ENCODE data around the gene RAPGEF4.
"Not testable (repeated sequence)": the region's sequence is repeated elsewhere in the genome, so short reads cannot be mapped to it uniquely, and the experiment has no call there.

RAPGEF4 gene

DNA sequence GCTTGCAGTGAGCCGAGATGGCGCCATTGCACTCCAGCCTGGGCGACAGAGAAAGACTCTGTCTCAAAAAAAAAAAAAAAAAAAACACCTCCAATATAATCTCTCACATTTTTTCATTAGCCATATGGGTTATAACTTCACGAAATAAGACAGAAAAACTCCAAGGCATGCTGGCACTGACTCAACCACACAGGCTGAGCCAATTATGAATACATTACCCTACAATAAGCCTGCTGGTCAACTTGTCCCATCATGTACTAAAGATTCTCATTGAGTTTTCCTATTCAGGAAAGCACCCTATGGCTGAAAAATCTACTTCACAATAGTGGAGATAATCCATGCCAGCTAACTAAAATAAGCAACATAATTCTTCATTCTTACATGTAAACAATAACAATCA is 327.2 kb downstream of the RAPGEF4 start:
- DNase-seq (ENCODE audit: low read depth in 2 of 2), result no peak

DNA sequence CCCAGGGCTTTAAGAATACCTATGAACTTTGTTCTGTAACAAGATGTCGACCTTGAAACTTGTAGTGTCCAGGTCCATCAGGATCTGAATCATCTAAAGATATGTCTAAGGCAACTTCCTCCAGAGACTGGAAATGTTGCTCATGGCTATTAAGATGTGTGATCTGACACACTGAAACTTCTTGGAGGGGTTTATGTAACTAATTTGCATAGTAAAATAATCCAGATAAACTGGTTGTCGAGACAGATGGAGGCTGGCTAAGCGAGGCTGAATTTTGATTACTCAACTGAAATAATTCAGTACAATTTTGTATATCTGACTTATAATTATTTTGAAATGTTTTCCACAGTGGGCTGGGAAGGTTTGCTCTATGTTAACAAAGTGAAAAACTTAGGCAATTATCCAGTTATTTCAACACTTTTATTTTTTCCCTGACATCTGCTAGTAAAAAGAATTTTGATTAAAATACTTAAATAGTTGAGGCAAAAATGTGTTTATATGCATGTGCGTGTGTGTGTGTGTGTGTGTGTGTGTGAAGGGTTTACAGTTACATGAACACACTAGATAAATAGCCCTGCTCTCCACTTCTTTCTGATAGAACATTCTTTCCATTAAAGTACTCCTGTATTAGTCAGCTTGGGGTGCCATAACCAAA is 328.6 kb downstream of the RAPGEF4 start:
- DNase-seq (ENCODE audit: low read depth in 2 of 2), result no peak

DNA sequence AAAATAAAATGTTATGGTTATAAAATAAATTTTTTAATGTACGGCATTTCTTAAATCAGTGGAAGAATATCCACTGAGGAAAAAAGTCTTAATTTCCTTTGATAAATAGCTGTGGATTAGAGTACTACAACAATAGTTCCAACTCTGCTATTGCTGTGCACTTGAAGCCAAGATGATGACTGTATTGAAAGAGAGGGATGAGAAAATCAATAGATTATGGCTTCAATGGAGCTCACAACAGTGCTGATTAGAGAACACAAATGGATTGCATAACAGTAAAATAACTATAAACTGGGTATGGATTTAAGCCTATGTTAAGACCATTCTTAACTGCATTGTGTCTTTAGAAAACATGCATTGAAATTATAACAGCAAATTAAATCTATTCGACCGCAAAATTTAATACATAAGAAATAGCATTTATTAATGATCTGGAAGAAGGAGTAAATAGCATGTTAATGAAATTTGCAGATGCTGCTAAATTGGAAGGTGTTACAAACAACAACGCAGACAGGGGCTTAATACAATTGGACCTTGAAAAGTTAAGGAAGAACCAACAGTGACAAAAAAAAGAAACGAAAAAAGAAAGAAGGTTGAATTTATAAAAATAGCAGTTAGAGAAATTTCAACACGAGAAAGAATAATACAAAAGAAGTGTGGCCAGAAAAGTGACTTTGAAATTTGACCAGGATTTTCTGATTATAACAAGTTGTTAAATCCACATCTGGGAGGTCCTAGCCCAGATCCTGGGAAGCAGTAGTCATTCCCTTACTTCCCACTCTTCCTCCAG is 331.4 kb downstream of the RAPGEF4 start:
- no peak for DNase-seq (ENCODE audit: low read depth in 2 of 2)

DNA sequence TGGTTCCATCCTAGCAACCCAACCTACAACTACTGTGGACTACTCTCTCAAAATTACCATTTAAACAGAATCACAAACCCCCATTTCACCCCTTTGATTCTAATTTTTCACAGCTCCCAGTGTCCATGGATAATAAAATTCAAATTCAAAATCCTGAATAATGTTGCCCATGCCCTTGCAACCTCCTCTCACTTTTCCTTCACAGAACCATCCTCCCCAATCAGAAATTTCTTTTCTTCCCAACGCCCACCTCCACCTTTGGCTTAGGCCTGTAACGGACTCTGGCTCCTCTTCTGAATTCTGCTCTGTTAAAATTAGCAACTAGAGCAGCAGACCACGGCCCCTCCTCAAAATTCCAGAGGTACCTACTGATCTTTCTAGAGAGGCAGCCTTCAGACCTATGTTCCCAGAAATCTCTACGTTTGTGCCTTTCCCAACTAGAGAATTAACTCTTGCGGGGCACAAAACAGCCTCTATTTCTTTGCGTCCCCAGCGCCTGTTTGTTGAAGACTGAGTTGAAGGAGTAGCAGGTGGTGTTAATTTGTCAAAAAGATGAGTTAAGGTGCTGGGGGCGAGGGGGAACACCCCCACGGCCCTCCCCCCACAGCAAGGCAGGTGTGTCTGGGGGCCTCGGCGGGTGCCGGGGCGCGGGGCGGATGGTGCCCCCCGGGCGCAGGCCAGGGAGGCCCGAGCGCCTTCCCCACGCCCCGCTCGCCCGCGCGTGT is 339.6 kb downstream of the RAPGEF4 start:
- DNase-seq (ENCODE audit: low read depth in 2 of 2), result no peak

DNA sequence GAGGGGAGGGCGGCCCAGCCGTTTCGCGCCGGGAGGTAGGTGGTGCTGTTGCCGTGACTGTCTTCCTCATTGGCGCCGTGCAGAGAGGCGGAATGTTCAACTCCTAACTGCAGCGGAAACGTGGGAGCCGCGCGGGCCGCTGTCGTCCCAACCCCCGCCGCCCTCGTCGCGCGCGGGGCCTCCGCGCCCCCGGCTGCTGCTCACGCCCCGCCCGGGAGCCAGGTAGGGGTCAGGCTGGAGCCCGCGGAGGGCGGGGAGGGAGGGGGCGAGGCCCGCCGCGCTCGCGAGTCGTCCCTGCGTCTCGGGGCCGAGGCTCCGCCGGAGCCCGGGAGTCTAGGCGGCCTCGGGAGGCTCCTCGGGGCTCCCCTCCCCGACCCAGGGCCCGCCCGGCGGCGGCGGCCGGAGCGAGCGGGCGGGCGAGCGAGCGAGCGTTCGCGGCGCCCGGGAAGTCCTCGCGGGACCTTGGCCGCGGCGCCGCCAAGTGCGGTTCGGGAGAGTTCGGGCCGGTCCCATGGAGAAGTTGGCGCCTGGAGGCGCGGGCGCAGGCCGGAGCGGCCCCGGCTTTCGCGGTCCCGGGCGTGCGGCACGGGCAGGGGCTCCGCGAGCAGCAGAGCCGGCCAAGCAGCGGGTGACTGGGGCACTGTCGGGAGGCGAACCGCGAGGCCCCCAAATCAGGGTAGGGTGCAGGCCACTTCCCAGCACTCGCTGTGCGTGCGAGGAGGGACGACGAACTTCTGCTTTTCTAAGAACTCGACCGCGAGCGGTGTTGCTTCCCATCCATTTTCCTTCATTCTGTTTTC is 340.3 kb downstream of the RAPGEF4 start, which contains the start of gene MAP3K20:
Gene MAP3K20 (plus strand): TSS at position 66 of the 800 bp plus-strand sequence. CDS start 15,186 bp downstream, outside the sequence.
- DNase-seq (ENCODE audit: low read depth in 2 of 2), result peak; percentile 11 to 17

DNA sequence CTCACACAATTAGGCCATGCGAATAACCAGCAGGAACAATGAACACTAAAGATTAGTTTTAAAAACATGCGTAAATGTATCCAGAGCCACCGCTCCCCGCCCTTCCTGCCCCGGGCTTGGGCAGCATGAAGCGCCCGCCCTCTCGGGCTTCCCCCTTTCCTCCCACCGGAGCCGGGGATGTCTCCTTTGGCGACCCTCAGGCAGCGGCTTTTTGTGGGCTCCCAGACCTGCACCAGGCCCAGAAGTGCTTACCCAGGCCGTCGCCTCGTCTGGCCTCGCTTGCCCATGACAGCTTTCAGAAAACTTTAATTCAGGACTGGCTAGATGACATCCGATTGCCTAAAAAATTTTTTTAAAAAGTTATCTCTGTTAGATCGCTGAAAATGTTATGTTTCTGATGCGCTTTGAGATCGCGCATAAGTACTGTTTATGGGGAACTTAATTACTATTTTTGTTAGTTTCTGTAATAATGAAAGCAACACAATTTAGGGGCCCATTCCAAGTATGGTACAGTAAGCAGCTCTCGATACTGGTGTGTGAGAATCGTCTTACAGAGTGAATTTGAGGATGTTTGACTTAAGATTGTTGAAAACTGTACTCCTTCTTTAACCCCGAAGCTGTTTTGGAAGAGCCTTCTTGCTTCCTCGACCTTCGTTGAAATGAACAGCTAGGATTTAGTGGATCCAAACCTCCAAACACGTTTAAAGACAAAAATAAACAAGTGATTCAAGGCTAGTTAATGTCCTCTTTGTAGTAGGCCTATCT is 341.1 kb downstream of the RAPGEF4 start:
- DNase-seq (ENCODE audit: low read depth in 2 of 2), result peak in 1 of 2 donors; percentile 2

DNA sequence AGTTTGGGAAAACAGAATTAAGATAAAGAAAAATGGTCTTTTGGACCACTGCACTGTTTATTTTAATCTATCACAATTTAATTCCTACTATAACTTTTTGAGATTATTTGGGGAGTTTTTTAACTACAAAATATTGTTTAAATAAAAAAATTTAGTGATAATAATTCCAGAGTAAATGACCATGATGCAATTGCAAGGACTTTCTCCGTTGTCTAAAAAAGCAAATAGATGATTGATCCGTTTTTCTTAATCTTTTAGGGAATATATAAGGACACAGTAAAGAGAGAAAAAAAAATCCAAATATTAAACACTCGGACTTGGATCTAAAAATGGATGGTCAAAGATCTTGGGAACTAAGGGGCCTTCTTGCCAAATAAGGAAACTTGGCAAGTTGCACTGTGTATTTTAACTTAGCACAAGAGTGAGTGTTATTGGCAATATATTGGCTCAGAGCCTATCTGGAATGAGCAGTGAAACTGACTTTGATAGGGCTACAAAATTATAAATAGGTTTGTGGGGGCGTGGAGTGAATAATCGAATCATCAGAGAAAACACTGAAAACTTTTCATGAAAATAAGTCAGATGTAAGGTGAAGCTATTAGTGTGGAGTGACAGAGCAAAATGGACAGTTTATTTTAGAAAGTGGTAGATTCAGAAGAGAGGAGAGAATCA is 342.0 kb downstream of the RAPGEF4 start:
- no peak for DNase-seq (ENCODE audit: low read depth in 2 of 2)

DNA sequence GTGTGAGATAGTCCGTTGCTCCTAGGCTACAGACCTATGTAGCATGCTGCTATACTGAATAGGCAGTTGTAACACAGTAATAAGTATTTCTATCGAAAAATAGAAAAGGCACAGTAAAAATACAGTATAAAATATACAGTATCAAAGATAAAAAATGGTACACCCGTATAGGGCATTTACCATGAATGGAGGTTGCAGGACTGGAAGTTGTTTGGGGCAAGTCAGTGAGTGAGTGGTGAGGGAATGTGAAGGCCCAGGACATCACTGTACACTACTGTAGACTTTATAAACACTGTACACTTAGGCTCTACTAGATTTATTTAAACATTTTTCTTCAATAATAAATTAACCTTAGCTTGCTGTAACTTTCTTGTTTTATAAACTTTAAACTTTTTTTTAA is 343.5 kb downstream of the RAPGEF4 start:
- DNase-seq (ENCODE audit: low read depth in 2 of 2), result no peak

DNA sequence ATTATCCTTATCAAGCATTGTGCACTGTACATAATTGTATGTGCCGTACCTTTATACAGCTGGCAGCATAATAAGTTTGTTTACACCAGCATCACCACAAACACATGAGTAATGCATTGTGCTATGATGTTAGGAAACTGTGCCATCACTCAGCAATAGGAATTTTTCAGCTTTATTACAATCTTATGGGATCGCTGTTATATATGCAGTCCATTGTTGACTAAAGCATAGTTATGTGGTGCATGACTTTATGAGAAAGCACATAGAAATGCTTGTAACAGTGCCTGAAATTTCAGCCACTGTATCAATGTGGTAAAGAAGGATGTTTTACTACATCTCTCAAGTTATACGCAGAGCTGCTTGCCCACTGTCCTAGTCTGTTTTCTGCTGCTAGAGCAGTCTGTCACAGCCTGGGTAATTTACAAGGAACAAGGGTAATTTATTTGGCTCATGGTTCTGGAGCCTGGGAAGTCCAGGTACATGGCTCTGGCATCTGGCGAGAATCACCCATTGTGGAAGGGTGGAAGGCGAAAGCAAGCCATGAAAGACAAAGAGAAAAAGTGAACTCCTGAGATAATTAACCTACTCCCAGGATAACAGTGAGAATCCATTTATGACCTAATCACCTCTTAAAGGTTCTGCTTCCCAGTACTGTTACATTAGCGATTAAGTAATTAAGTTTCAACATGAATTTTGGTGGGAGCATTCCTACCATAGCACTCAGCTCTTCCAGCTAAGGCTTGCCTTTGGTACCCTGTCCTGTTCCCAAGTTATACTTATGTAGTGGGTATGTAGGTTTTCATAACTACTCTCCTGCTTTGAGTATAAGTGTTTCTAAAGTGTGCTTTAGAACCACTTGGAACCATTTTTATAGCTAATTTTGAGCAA is 344.6 kb downstream of the RAPGEF4 start:
- DNase-seq (ENCODE audit: low read depth in 2 of 2), result no peak

DNA sequence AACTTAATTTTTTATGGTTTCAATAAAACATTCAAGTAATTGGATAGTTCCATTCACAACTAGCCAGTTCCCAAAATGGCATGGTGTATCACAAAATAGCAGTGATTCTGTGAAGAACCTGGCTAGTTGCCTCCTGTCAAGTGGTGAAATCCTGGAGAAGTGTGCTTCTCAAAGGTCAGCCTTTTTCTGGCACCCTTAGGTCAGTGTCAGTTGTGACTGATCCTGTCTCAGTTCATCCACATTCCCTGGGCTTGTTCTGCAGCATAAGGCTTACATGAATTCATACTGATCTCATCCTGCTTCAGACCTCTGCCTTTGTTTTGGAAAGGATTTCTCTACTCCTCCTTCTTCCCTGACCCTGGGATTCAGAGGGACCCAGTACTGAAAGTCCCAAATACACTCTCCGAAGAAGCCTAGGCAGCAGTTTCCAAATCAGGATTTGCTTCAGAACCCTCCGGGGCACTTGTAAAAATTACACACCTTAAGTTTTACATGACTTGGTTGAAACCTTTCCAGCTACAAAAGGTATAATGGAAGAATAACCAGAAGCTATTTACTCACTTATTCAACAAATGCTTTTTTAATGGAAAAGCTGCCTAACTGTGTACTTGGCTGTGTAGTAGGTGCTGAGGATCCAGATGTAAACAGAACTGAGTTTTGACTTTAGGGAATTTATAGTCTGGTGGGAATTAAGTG is 351.0 kb downstream of the RAPGEF4 start:
- DNase-seq (ENCODE audit: low read depth in 2 of 2), result no peak

DNA sequence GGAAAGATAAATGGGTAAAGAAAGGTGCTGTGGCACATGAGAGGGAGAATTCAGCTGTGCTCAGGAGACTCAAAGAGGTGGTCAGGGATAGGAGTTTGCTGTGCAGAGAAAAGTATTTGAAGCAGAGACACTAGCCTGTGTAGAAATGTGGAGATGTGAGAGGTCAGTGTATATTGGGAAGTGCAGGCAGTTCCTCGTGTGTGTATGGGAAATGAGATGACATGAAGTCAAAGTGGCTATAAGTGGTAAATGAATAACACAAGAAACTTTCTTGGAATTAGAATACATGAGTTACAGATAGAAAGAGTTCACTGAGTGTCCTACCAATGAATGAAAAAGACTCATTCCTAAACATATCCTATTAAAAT is 351.6 kb downstream of the RAPGEF4 start:
- DNase-seq (ENCODE audit: low read depth in 2 of 2), result no peak

DNA sequence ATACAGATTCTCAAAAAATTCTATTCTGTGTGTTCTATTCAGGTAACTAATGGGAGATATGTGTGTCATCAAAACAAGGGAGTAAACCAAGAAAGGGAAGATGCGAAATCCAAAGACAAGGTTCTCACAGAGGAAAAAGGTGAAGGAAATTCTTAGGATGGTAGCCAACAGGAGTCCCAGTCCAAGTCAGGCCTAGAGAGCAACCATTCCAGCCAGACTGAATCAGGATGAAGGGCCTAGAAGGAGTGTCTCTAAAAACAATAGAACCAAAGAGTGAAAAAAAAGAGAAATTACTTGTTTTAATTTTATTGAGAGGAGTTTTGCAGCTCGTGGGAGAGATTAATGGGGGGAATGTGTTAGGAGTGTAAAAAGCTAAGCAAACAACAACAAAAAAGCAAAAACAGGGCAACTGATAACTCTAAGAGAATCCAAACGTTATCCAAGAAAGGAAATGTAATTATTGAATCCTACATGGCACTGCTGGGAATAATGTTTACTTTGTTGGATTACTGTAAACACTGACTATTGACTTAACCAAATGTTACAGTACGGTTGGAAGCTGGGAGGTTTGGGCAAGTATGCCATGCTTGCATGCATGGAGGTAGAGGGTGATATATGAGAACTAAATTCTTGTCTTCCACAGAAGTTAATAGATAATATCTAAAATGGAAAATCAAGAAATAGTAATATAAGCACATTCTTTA is 352.3 kb downstream of the RAPGEF4 start:
- no peak for DNase-seq (ENCODE audit: low read depth in 2 of 2)

DNA sequence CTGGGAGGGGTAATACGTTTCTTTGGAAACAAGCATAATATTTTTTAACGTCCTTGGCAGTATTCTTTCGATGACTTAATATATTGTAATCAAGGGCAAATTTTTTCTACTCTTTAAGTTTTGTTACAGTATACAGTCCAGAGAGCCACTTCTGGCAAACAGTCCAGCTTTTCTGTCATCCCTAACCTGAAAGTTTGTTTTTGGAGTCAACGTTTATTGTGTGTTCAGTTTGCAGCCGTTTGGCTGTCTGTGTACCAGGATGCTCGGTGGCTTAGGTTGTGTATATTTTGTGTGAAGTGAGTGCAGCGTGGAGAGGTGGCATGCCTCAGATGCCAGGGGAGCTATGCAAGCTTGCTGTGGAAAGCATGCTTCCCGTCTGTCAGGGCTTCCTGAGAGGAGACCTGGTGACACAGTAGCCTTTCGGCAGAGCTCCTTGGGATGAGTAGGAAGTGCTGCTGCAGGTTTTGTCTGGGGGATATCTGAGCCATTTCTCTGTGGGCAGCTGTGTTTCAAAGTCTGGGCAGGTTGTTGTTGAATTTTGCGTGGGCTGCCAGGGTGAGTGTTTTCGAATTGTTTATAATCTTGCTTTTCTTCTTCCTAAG is 354.7 kb downstream of the RAPGEF4 start:
- DNase-seq (ENCODE audit: low read depth in 2 of 2), result no peak

DNA sequence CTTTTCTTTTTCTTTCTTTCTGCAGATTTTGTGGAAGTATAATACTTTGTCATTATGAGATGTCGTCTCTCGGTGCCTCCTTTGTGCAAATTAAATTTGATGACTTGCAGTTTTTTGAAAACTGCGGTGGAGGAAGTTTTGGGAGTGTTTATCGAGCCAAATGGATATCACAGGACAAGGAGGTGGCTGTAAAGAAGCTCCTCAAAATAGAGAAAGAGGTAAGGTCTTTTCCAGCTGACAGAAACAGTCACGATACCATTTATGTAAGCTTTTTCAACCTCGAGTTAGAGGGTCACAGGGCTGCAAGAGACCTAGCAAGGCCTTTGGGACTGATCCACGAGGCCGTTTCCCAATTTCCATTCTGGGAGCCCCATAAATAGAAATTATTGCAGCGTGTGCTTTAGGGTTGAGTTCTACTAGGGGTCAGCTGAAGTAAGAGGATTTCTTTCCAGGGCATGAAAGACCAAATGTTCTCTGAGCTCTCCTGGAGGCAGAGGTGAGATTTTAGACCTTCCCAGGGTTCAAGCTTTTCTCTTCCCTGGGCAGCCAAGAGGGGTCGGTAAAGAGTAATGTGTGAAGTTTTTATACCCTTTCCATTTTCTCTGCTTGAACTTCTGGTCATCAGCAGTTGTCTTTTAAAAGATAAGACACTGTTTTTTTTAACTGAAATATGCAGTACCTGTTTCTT is 355.5 kb downstream of the RAPGEF4 start:
- DNase-seq (ENCODE audit: low read depth in 2 of 2), result no peak

DNA sequence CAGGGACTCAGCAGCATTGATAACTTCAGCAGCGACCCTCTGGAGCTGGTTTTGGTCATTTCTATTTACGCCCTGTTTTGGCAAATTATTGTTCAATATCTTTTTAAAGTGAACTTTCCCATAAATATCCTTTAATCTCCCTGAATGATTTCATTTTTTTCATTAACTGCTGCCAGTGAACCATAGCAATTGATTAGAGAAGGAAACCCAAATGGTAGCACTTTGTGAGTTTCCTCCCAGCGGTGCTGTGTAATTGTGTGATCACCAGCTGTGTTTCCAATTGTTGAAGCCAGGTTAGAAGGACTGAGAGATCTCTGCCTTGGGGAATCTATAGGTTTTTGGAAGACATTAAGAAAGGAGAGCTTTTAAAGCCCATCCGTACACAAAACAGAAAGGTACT is 356.3 kb downstream of the RAPGEF4 start:
- no peak for DNase-seq (ENCODE audit: low read depth in 2 of 2)

DNA sequence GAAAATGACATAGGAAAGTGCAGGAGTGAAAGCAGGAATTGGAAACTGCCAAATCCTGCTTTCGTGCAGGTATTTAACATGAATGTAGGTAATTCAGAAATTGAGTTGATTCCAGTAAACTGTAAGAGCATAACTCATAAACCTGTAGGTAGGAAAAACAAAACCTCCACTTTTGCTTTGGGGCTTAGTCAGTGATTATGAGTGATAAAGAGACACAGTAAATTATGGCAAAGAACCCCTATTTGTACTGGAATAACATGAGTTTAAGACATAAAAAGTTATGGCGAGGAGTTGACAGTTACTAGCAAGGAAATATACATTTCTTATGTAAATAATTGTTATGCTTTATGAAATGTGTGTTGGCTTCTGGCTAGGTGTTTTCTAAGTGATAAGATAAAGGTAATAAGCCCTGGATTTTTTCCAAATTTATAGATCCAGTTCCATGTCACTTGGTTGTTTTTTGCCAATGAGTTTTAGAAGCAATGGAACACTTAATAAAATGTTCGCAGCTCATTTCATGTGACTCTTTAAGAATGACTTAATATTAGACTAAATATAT is 357.3 kb downstream of the RAPGEF4 start:
- DNase-seq (ENCODE audit: low read depth in 2 of 2), result no peak

DNA sequence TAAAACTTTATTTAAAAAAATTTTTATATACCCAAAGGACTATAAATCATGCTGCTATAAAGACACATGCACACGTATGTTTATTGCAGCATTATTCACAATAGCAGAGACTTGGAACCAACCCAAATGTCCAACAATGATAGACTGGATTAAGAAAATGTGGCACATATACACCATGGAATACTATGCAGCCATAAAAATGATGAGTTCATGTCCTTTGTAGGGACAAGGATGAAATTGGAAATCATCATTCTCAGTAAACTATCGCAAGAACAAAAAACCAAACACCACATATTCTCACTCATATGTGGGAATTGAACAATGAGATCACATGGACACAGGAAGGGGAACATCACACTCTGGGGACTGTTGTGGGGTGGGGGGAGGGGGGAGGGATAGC is 358.0 kb downstream of the RAPGEF4 start:
- not testable (repeated sequence) for DNase-seq (ENCODE audit: low read depth in 2 of 2)
